T47D (cell line): ENCODE data around the gene ASCC1.
"Not testable (repeated sequence)": the region's sequence is repeated elsewhere in the genome, so short reads cannot be mapped to it uniquely, and the experiment has no call there.

Source experiments
- DNase-seq, 2 experiments: peaks; one replicate each; pipeline versions ENCODE4 v3.0.0 to v3.0.0-alpha.2; 2011 to 2012; ENCODE audit warnings: low read depth in 1 of 2, low spot score in 1 of 2
- JUND ChIP-seq: IDR thresholded peaks from 2 replicates; pipeline ENCODE4 v1.6.1; 2012; ENCODE audit warnings: low read depth
- in situ Hi-C: cut with HindIII; loops from 2 replicates; pipeline ENCODE4 v1.10.0; 2016; ENCODE audit warnings: low sequenced_read_pairs, low pct_unique_long_range_greater_than_20kb

Gene ASCC1

GRCh38 chr10:72167118-72167517, 49.0 kb downstream of the ASCC1 start:
- TF ChIP-seq JUND = no peak
- DNase-seq = no peak
- in situ Hi-C loops = no loop called here

- peak in 1 of 2 experiments; percentile 5 for DNase-seq
- TF ChIP-seq JUND = no peak
- in situ Hi-C loops = no loop called here
These were observed 51.5 kb downstream of the ASCC1 start for GRCh38 chr10:72164617-72165016.

DNA sequence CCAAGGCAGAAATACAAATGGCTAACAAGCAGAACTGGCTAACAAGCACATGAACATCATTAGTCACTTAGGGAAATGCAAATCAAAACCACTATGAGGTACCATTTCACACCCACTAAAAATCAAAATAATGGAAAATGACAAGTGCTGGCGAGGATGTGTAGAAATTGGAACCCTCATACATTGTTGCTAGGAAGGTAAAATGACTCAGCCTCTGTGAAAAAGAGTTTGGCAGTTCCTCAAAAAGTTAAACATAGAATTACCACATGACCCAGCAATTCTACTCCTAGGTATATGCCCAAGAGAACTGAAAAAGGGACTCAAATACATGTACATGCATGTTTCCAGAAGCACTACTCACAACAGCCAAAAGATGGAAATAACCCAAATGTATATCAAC, 53.1 kb downstream of the ASCC1 start:
- in situ Hi-C loops = no loop called here
- no peak for TF ChIP-seq JUND
- no peak for DNase-seq

DNA sequence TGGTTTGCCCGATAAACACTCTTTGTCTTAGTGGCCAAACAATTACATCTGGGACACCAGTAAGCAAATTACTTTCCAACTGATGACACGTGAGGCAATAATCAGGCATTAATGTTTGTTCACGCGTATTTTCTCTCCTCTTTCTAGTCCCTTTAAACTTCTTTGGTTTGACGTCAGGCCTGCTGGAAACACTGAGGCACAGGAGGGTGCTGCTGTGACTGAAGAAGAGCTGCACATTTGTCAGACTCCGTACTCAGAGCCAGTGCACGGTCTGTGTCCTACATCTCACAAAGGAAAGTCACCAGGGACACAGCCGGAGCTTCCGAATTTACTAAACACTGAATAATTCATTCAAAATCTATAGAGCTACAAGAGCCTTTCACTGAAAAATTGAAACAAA, 57.9 kb downstream of the ASCC1 start:
- in situ Hi-C loops = no loop called here
- TF ChIP-seq JUND = no peak
- DNase-seq = no peak

DNA sequence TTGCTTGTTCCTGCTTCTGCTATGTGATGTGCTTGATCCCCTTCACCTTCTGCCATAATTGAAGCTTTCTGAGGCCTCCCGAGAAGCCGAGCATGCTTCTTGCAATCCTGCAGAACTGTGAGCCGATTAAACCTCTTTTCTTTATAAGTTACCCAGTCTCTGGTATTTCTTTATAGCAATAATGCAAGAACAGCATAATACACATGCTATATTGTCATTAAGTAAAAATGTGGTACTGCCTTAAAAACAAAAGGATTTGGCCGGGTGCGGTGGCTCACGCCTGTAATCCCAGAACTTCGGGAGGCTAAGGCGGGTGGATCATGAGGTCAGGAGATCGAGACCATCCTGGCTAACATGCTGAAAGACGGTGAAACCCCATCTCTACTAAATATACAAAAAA, 59.9 kb downstream of the ASCC1 start:
- in situ Hi-C loops = no loop called here
- no peak for TF ChIP-seq JUND
- DNase-seq = no peak

DNA sequence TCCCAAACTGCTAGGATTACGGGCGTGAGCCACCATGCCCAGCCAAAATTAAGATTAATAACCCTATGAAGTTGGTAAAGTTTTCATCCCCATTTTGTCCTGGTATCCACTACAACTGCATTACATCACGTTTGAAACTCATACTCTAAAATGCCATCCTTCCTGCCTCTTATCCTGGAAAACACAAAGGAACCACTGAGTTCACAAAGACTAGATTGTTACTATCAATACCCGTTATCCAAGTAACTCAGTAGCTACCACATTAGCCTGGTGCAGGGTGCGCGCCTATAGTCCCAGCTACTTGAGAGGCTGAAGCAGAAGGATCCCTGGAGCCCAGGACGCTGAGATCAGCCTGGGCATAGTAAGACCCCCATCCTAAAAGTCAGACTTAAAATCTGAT, 63.8 kb downstream of the ASCC1 start:
- no peak for DNase-seq
- no peak for TF ChIP-seq JUND
- in situ Hi-C loops = no loop called here

DNA sequence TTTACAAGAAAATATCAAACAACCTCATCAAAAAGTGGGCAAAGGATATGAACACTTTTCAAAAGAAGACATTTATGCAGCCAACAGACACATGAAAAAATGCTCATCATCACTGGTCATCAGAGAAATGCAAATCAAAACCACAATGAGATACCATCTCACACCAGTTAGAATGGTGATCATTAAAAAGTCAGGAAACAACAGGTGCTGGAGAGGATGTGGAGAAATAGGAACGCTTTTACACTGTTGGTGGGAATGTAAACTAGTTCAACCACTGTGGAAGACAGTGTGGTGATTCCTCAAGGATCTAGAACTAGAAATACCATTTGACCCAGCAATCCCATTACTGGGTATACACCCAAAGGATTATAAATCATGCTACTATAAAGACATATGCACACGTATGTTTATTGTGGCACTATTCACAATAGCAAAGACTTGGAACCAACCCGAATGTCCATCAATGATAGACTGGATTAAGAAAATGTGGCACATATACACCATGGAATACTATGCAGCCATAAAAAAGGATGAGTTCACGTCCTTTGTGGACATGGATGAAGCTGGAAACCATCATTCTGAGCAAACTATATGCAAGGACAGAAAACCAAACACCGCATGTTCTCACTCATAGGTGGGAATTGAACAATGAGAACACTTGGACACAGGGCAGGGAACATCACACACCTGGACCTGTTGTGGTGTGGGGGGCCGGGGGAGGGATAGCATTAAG, 65.2 kb downstream of the ASCC1 start:
- in situ Hi-C loops, DNase-seq: not testable (repeated sequence)

DNA sequence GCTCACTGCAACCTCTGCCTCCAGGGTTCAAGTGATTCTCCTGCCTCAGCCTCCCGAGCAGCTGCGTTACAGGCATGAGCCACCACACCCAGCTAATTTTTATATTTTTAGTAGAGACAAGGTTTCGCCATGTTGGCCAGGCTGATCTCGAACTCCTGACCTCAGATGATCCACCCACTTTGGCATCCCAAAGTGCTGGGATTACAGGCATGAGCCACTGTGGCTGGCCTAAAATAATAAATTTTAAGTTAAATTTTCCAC, 68.8 kb downstream of the ASCC1 start:
- in situ Hi-C loops, DNase-seq: not testable (repeated sequence)

DNA sequence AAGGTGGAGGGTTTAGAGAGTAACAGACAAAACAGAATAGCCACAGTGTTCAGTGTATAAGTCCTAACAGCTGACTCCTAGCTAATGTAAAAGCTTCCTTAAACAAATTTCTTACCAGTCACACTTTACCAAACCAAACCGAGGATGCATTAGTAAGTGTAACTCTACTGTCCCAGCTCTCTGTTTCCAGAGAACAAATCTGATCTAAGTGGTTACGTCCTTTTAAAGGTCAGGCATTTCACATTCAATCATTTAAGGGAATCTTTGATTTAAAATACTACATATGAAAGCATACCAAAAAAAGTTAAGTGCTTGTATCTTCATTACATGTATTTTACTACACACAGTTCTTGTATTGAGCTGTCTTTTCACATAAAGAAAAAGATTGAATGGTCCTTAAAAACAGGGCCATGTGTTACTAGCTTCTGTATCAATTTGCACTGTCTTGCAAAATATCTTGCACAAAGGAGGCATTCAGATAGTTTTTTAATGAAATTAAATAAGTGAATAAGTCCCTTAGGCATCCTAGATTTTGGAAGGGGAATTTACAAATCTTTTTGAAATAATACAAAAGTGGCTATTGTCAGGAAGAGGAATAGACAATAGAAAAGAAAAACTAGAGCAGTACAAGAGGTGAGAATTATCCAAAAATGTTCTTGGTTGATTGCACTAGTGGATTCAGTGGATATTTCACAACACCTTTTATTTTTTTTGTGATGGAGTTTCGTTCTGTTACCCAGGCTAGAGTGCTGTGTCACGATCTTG, 69.3 kb downstream of the ASCC1 start:
- in situ Hi-C loops = no loop called here
- no peak for DNase-seq
- TF ChIP-seq JUND = no peak

DNA sequence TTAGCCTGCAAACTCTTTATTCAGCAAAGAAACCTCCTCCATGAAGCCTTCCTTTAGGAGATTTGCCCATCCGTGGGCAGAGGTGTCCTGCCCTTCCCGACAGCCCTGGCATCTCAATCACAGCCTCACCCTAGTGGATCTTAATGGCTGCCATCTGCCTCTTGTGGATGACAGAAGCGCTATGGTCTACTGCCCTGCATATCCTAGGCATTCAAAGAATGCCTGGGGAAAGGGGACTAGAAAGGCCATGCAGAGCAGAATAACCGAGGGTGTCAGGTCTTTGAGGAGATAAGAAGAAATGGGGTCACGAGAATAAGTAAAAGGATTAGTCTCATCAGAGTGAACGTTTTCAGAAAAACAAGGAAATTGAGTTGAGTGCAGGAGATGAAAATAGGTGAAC, 70.0 kb downstream of the ASCC1 start:
- no peak for DNase-seq
- in situ Hi-C loops = no loop called here

DNA sequence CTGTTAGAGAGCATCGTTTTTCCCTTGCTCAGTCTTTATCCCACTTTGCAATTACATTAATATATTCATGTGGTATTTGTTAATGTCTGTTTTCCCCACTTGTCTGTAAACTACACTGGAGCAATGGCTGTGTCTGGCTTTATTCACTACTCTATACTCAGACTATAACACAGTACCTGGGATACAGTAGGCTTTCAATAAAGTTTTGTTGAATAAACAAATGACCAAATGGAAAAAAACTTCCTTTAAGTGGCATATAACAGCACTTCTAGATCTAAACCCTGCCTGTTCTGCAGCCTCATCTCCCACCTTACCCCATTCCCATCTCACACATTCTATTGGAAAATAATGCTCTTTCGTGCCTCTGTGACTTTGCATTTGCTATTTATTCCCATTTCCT, 70.4 kb downstream of the ASCC1 start:
- in situ Hi-C loops = no loop called here
- no peak for TF ChIP-seq JUND
- no peak for DNase-seq

More for the DNA sequence above, 70.0 kb downstream of the ASCC1 start:
- TF ChIP-seq JUND = no peak

- TF ChIP-seq JUND = no peak
- no peak for DNase-seq
- in situ Hi-C loops = no loop called here
These were observed 75.2 kb downstream of the ASCC1 start for GRCh38 chr10:72140850-72141249.

DNA sequence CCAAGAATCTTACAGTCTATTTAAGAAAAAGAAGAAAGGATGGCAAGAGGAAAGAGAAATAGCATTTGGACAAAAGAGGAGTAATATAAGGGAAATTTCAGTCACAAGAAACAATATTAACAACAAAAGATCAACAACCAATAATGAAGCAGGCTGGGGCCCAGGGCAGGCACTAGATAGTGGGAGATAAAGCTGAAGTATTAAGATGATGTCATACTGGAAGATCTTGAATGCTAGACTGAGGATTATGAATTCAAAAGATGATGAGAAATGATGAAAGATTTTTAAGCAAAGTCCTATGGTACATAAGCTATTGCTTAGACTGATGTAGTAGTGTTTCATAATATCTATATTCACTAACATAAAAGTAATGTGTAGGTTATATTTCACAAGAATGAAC, 75.9 kb downstream of the ASCC1 start:
- no peak for DNase-seq
- in situ Hi-C loops = no loop called here
- no peak for TF ChIP-seq JUND

DNA sequence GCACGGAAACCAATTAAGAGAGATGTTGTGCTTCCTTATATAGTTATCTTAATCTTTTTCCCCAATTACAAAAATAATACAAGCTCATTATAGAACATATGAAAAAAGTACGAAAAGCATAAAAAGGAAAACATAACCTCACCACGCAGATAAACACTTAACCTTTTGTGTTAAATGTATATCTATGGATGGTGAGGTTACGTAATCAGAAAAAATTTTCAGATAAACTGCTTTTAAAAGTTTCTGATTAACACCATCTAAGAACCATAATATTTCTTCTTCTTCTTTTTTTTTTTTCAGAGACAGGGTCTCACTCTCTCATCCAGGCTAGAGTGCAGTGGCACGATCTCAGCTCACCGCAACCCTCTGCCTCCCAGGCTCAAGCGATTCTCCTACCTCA, 78.5 kb downstream of the ASCC1 start:
- TF ChIP-seq JUND = no peak
- no peak for DNase-seq
- in situ Hi-C loops = no loop called here

GRCh38 chr10:72136225-72136624, 79.9 kb downstream of the ASCC1 start:
- in situ Hi-C loops, DNase-seq: not testable (repeated sequence)
